8988T (cell line): ENCODE data around the gene RNU7-1.

Experiments
- DNase-seq: peaks from one replicate; pipeline ENCODE4 v3.0.0; 2011

RNU7-1 gene

GRCh38 chr12:6919588-6919987 is 24.0 kb upstream of the RNU7-1 start:
- DNase-seq, result no peak

GRCh38 chr12:6921539-6921938 is 22.1 kb upstream of the RNU7-1 start:
- no peak for DNase-seq

GRCh38 chr12:6921996-6922946 is 21.3 kb upstream of the RNU7-1 start:
- no peak for DNase-seq

GRCh38 chr12:6923003-6923732 is 20.4 kb upstream of the RNU7-1 start:
- no peak for DNase-seq

GRCh38 chr12:6923851-6924250 is 19.8 kb upstream of the RNU7-1 start:
- no peak for DNase-seq

- DNase-seq, result no peak
These were observed 18.4 kb upstream of the RNU7-1 start for GRCh38 chr12:6925239-6925539.

- DNase-seq, result no peak
These were observed 17.9 kb upstream of the RNU7-1 start for GRCh38 chr12:6925540-6926279.

GRCh38 chr12:6927379-6928021 is 16.1 kb upstream of the RNU7-1 start, which contains the start of gene ATN1:
Gene ATN1, plus strand, starts transcription at chr12:6927959. Its CDS starts 6,043 bp downstream, at chr12:6934002.
- no peak for DNase-seq

GRCh38 chr12:6928022-6928702 is 15.5 kb upstream of the RNU7-1 start:
- DNase-seq, result no peak

- no peak for DNase-seq
These were observed 14.8 kb upstream of the RNU7-1 start for GRCh38 chr12:6928703-6929407.

- no peak for DNase-seq
These were observed 13.9 kb upstream of the RNU7-1 start for GRCh38 chr12:6929466-6930452.

- DNase-seq, result no peak
These were observed 10.8 kb upstream of the RNU7-1 start for GRCh38 chr12:6932766-6933165.

GRCh38 chr12:6934110-6934509 is 9.5 kb upstream of the RNU7-1 start:
- DNase-seq, result no peak

GRCh38 chr12:6935371-6936193 is 8.0 kb upstream of the RNU7-1 start:
- no peak for DNase-seq

- no peak for DNase-seq
These were observed 7.4 kb upstream of the RNU7-1 start for GRCh38 chr12:6936194-6936635.

- DNase-seq, result no peak
These were observed 6.8 kb upstream of the RNU7-1 start for GRCh38 chr12:6936636-6937480.

- peak; percentile 77 for DNase-seq
These were observed 5.9 kb upstream of the RNU7-1 start for GRCh38 chr12:6937481-6938352.
